WTC11 (cell line): Measurements from ENCODE around the gene LPP.

Experiments used
- ATF3 ChIP-seq: sonication (generic); formaldehyde crosslinking; conservative IDR thresholded peaks from 2 replicates; pipeline ENCODE4 v1.8.1; 2022; ENCODE audit warnings: mild to moderate bottlenecking, missing genetic modification reagents
- CTCF ChIP-seq: fragments of 200-600 bp; IDR thresholded peaks from 2 replicates; pipeline ENCODE4 v1.8.0; 2022; ENCODE audit warnings: antibody characterized with exemption
- ELF4 ChIP-seq: sonication (generic); formaldehyde crosslinking; IDR thresholded peaks from 2 replicates; pipeline ENCODE4 v1.8.1; 2022; ENCODE audit warnings: low read depth, mild to moderate bottlenecking, moderate library complexity, missing genetic modification reagents
- ESRRA ChIP-seq: sonication (generic); formaldehyde crosslinking; IDR thresholded peaks from 2 replicates; pipeline ENCODE4 v1.8.1; 2022; ENCODE audit warnings: mild to moderate bottlenecking, missing genetic modification reagents, borderline replicate concordance
- IRF1 ChIP-seq: sonication (generic); formaldehyde crosslinking; IDR thresholded peaks from 2 replicates; pipeline ENCODE4 v1.8.0; 2023; ENCODE audit warnings: missing genetic modification reagents
- NFYB ChIP-seq: sonication (generic); formaldehyde crosslinking; conservative IDR thresholded peaks from 2 replicates; pipeline ENCODE4 v1.8.0; 2022; ENCODE audit warnings: low read depth, missing genetic modification reagents
- NR3C1 ChIP-seq: sonication (generic); formaldehyde crosslinking; conservative IDR thresholded peaks from 2 replicates; pipeline ENCODE4 v1.8.1; 2023; ENCODE audit warnings: low read depth, mild to moderate bottlenecking, missing genetic modification reagents
- RELA ChIP-seq: sonication (generic); formaldehyde crosslinking; IDR thresholded peaks from 2 replicates; pipeline ENCODE4 v1.8.1; 2022; ENCODE audit warnings: missing genetic modification reagents, mild to moderate bottlenecking, borderline replicate concordance
- TP53 ChIP-seq: sonication (generic); formaldehyde crosslinking; IDR thresholded peaks from 2 replicates; pipeline ENCODE4 v1.8.1; 2023; ENCODE audit warnings: mild to moderate bottlenecking, missing genetic modification reagents
- USF2 ChIP-seq: sonication (generic); formaldehyde crosslinking; IDR thresholded peaks from 2 replicates; pipeline ENCODE4 v1.8.1; 2023; ENCODE audit warnings: mild to moderate bottlenecking, missing genetic modification reagents, moderate library complexity
- ZNF416 ChIP-seq: fragments of 250-450 bp; sonication (Bioruptor Pico); IDR thresholded peaks from 2 replicates; pipeline ENCODE4 v1.9.0; 2021; ENCODE audit warnings: mild to moderate bottlenecking, inconsistent platforms
- TF ChIP-seq, protein P1 (sequence below): sonication (generic); formaldehyde crosslinking; IDR thresholded peaks from 2 replicates; pipeline ENCODE4 v1.8.1; 2022; ENCODE audit warnings: low read depth, missing genetic modification reagents, borderline replicate concordance
- TF ChIP-seq, protein P2 (sequence below): sonication (generic); formaldehyde crosslinking; IDR thresholded peaks from 2 replicates; pipeline ENCODE4 v1.8.1; 2023; ENCODE audit warnings: mild to moderate bottlenecking, missing genetic modification reagents

GRCh38 chr3:188153437-188154013 lies 432 bp upstream of the LPP start:
- TF ChIP-seq CTCF (no peak), IRF1 (CRISPR knock-in tag) (no peak), NFYB (CRISPR knock-in tag) (no peak), ELF4 (CRISPR knock-in tag) (no peak), ATF3 (CRISPR knock-in tag) (no peak), ESRRA (no peak), USF2 (CRISPR knock-in tag) (no peak), NR3C1 (no peak), TP53 (CRISPR knock-in tag) (peak; percentile 45; the same call in 1 of the 2 replicates), RELA (CRISPR knock-in tag) (no peak), ZNF416 (CRISPR knock-in tag) (no peak)
- TF ChIP-seq, protein P1, sequence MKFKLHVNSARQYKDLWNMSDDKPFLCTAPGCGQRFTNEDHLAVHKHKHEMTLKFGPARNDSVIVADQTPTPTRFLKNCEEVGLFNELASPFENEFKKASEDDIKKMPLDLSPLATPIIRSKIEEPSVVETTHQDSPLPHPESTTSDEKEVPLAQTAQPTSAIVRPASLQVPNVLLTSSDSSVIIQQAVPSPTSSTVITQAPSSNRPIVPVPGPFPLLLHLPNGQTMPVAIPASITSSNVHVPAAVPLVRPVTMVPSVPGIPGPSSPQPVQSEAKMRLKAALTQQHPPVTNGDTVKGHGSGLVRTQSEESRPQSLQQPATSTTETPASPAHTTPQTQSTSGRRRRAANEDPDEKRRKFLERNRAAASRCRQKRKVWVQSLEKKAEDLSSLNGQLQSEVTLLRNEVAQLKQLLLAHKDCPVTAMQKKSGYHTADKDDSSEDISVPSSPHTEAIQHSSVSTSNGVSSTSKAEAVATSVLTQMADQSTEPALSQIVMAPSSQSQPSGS (CRISPR knock-in tag), result no peak
- TF ChIP-seq, protein P2, sequence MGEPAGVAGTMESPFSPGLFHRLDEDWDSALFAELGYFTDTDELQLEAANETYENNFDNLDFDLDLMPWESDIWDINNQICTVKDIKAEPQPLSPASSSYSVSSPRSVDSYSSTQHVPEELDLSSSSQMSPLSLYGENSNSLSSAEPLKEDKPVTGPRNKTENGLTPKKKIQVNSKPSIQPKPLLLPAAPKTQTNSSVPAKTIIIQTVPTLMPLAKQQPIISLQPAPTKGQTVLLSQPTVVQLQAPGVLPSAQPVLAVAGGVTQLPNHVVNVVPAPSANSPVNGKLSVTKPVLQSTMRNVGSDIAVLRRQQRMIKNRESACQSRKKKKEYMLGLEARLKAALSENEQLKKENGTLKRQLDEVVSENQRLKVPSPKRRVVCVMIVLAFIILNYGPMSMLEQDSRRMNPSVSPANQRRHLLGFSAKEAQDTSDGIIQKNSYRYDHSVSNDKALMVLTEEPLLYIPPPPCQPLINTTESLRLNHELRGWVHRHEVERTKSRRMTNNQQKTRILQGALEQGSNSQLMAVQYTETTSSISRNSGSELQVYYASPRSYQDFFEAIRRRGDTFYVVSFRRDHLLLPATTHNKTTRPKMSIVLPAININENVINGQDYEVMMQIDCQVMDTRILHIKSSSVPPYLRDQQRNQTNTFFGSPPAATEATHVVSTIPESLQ (CRISPR knock-in tag), result no peak
